Esophagus muscularis mucosa (tissue), 4 donors: ENCODE measurements around the gene WDR37. TPM values are rescaled to one million over a fixed set of nuclear protein-coding genes. Genes with fewer than 3 reads are reported as not detected.

Experiments used
- DNase-seq: peaks from one replicate; pipeline ENCODE4 v3.0.0-alpha.2; 2017; ENCODE audit errors: extremely low spot score
- H3K27ac ChIP-seq, 4 donors: fragments of 200-600 bp; sonication (generic); replicated peaks in 1 of 4; 1 replicate in 3 of 4; 2 replicates in 1 of 4; pipeline ENCODE4 v1.5.1; 2016 to 2019; ENCODE audit warnings: mild to moderate bottlenecking in 1 of 4
- H3K27me3 ChIP-seq, 4 donors: fragments of 200-600 bp; sonication (generic); one replicate each; pipeline versions ENCODE4 v1.5.1 to v1.6.0; 2016 to 2019
- H3K36me3 ChIP-seq, 4 donors: fragments of 200-600 bp; sonication (generic); one replicate each; pipeline ENCODE4 v1.5.1; 2016 to 2019
- H3K4me1 ChIP-seq, 4 donors: fragments of 200-600 bp; sonication (generic); one replicate each; pipeline ENCODE4 v1.5.1; 2016 to 2019
- H3K4me3 ChIP-seq, 4 donors: fragments of 200-600 bp; sonication (generic); 1 replicate in 2 of 4; 2 replicates in 2 of 4; pipeline ENCODE4 v1.5.1; 2016 to 2019; ENCODE audit warnings: mild to moderate bottlenecking in 4 of 4, moderate library complexity in 1 of 4
- H3K9me3 ChIP-seq, 4 donors: fragments of 200-600 bp; sonication (generic); 1 replicate in 3 of 4; 2 replicates in 1 of 4; pipeline ENCODE4 v1.5.1; 2016 to 2019
- CTCF ChIP-seq, 3 experiments: fragments of 200-600 bp in 2 of 3; fragments of 450-650 bp in 1 of 3; sonication (generic) in 2 of 3; IDR thresholded peaks; one replicate each; pipeline ENCODE4 v1.5.1; 2017 to 2019; ENCODE audit warnings: antibody characterized with exemption in 3 of 3, mild to moderate bottlenecking in 2 of 3, moderate library complexity in 1 of 3
- EP300 ChIP-seq: sonication (generic); formaldehyde crosslinking; IDR thresholded peaks from one replicate; pipeline ENCODE4 v1.6.1; 2017; ENCODE audit warnings: antibody characterized with exemption
- POLR2A ChIP-seq: fragments of 450-650 bp; IDR thresholded peaks from one replicate; pipeline ENCODE4 v1.6.1; 2017; ENCODE audit warnings: antibody characterized with exemption, moderate library complexity, mild to moderate bottlenecking, low read depth
- POLR2AphosphoS5 ChIP-seq, 2 donors: sonication (generic); formaldehyde crosslinking; IDR thresholded peaks; one replicate each; pipeline ENCODE4 v1.6.1; 2017; ENCODE audit warnings: antibody characterized with exemption in 2 of 2
- WGBS: methylation state at CpG from one replicate; pipeline ENCODE4 v1.1.5; 2018; 5-methylcytosine and 5-hydroxymethylcytosine counted together
- intact Hi-C: fragments of 100-400 bp; cut with DNase I; formaldehyde crosslinking; loops from one replicate; pipeline ENCODE4 v1.15.1; 2023
- total RNA-seq, 4 donors: library from RNA; depleted of rRNA; stranded (reverse); fragments of >200 nt; gene quantifications; one replicate each; pipeline versions ENCODE4 v1.1.0 to v1.2.1, GENCODE V29; 2016

The WDR37 gene
- total RNA-seq, 4 donors from 2014 or later, result 9.1 to 17.2 (median 13.2) TPM

- intact Hi-C loops, result no loop called here
- WGBS, result 91% methylated on average over 27 of the region's 28 CpGs
- no peaks in the 10 kb centered on the region for H3K4me1 ChIP-seq
- no peaks in the 10 kb centered on the region for H3K27me3 ChIP-seq
- no peak overlapping the region for H3K4me3 ChIP-seq
- no peak overlapping the region for H3K27ac ChIP-seq
- TF ChIP-seq EP300 (no peak), POLR2AphosphoS5 (IDR thresholded peaks at IDR 0.05) (no peak), CTCF (IDR thresholded peaks at IDR 0.05) (no peak), POLR2A (no peak)
- no peaks in the 10 kb centered on the region for H3K9me3 ChIP-seq
- H3K36me3 ChIP-seq, result peaks cover 74 to 99% (median 87%) of the 10 kb centered on the region in 4 donors
- DNase-seq, result peak; percentile 74
Measured at GRCh38 chr10:1084011-1084950, 28.1 kb downstream of the WDR37 start.

GRCh38 chr10:1085258-1085657 lies 29.1 kb downstream of the WDR37 start:
- Histone ChIP-seq H3K27me3 (no peaks in the 10 kb centered on the region), H3K4me1 (no peaks in the 10 kb centered on the region), H3K9me3 (no peaks in the 10 kb centered on the region), H3K4me3 (no peak overlapping the region), H3K27ac (no peak overlapping the region), H3K36me3 (peaks cover 74 to 99% (median 87%) of the 10 kb centered on the region in 4 donors)
- peak; percentile 24 for DNase-seq
- TF ChIP-seq CTCF (IDR thresholded peaks at IDR 0.05) (no peak), EP300 (no peak), POLR2AphosphoS5 (IDR thresholded peaks at IDR 0.05) (no peak), POLR2A (no peak)
- 83% methylated on average over 4 of the region's 4 CpGs for WGBS
- intact Hi-C loops, result no loop called here

- H3K4me3 ChIP-seq, result no peak overlapping the region
- H3K27me3 ChIP-seq, result no peaks in the 10 kb centered on the region
- H3K27ac ChIP-seq, result no peak overlapping the region
- DNase-seq, result peak; percentile 42
- 92% methylated on average over 13 of the region's 13 CpGs for WGBS
- H3K9me3 ChIP-seq, result no peaks in the 10 kb centered on the region
- TF ChIP-seq POLR2A (no peak), CTCF (IDR thresholded peaks at IDR 0.05) (no peak), POLR2AphosphoS5 (IDR thresholded peaks at IDR 0.05) (no peak), EP300 (no peak)
- peaks cover 73 to 98% (median 89%) of the 10 kb centered on the region in 4 donors for H3K36me3 ChIP-seq
- no peaks in the 10 kb centered on the region for H3K4me1 ChIP-seq
- intact Hi-C loops, result no loop called here
Measured at GRCh38 chr10:1086787-1087186, 30.6 kb downstream of the WDR37 start.

- WGBS, result 87% methylated on average over 19 of the region's 19 CpGs
- Histone ChIP-seq H3K27me3 (no peaks in the 10 kb centered on the region), H3K4me3 (no peak overlapping the region), H3K36me3 (peaks cover 68 to 90% (median 87%) of the 10 kb centered on the region in 4 donors), H3K9me3 (no peaks in the 10 kb centered on the region), H3K27ac (no peak overlapping the region), H3K4me1 (no peaks in the 10 kb centered on the region)
- TF ChIP-seq POLR2A, result no peak
- TF ChIP-seq CTCF (IDR thresholded peaks at IDR 0.05), result no peak
- TF ChIP-seq EP300, result no peak
- no peak for TF ChIP-seq POLR2AphosphoS5 (IDR thresholded peaks at IDR 0.05)
- intact Hi-C loops, result no loop called here
- DNase-seq, result peak; percentile 80
Measured at GRCh38 chr10:1089017-1089689, 33.0 kb downstream of the WDR37 start.
